HG02885 (cell line): ENCODE results near the gene BCL11B.
"Not testable (repeated sequence)": the region's sequence is repeated elsewhere in the genome, so short reads cannot be mapped to it uniquely, and the experiment has no call there.

Experiments used
- ATAC-seq: cut with Tn5 transposase; IDR thresholded peaks from one replicate; pipeline ENCODE4 v1.9.1; 2021; ENCODE audit warnings: mild to moderate bottlenecking; ENCODE audit not compliant: unreplicated experiment, poor library complexity

Gene BCL11B

DNA sequence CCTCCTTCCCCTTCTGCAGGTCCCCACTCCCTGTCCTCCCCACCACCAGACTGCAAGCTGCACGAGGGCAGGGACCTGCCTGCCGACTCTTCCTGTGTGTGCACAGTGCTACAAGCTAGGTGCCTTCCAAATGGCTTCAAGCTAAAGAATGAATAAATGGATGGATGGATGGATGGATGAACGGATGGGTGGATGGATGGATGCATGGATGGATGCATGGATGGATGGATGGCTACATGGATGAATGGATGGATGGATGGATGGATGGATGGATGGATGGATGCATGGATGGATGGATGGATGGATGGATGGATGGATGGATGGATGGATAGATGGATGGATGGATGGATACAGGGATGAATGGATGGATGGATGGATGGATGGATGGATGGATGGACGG, 43.2 kb downstream of the BCL11B start:
- ATAC-seq = not testable (repeated sequence)

DNA sequence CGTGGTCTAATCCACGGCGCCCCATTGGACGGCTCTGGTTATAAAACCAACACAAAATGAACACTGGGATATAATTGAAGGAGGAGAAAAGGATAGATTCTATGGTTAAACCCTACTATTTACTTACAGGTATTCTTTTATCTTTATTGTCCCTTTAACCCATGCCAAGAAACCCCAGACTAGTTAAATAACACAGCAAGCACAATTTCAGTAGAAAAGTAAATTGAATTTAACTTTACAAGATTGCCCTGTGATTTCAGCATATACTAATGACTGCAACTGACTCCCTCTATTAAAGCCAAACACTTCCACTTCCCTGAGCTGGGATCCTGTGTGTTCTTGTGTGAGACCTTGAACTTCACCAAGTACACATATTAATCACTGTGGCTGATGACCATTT, 45.3 kb downstream of the BCL11B start:
- no peak for ATAC-seq

DNA sequence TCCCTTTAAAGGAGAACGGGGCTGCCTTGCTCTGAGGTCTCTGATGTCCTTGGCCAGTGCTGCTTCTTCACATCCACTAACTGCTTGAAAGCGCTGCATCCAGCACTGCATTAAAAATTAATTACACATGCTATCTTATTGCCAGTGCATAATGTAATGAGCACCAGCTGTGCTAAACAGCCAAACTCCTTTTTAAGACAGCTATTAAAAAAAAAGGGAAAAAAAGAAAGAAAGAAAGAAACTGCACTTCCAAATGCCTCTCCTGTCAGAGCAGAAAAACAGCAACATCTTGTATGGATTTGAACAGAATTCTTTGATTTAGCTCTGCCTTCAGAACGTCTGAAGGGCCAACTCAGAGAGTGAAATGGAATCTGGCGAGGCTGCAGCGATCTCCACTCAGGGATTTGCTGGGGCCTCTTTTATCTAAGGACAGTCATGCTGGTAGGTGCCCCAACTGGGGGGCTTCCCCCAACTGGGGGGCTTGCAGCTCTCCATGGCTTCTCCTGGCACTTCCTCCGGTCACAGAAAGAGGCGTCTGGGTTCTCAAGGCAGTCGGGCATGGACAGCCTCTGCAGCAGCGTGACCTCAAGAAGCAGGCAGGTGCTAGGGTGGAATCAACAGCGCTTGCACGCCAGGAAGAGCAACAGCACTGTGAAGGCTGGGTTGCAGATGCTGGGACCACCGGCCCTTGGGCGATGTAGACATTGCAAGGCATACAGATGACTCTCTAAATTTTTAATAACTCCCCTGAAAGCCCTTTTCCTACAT, 46.4 kb downstream of the BCL11B start:
- no peak for ATAC-seq

DNA sequence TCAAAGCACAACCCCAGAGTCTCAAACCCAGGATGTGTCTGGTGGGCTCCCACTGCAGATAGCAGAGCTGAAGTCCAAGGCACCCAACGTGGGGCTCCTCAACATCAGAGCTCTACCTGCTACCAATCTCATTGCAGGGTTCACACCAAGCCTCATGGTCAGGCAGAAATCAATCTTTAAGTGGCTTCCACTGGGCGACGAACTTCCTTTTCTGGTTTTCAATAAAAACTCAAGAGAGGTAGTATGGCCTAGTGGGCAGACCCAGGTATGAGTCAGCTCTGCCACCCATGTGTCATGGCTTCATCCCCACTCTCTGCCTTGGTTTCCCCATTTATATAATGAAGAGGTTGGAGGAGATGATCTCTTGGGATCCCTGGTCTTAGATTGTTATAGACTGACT, 47.0 kb downstream of the BCL11B start:
- ATAC-seq = no peak

DNA sequence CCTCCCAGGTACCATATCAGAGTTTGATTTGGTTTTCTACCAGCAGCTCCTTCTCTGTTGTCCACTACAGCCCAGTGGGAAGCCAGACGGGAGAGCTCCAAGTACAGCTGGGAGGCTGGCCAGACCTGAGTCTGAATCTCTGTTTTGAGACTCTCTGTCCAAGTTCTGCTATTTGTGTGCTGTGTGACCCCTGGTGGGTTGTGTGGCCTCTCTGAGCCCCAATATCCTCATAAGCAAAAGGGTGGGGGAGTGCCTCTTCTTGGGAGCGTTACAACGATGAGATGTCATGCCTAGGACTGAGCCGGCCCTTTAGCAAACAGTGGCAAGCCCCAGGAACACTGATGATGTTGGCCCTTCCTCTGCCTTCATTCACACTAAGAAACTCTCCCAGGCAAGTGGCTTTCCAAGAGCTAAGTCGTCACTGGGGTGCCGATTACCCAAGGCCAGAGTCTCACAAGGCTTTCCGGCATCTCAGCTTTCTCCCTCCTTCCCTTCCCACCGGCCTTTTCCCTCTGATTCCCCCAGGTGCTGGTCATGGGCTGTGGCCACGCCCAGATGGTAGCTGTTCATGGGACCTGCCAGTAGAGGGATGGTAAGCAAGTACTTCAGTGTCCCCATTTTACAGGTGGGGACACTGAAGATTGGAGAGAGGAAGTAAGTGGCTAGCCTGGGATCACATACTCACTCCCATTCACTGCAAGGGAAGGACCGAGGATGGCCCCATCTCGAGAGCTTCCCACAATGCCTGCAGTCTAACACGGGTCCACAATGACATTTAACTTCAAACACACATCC, 47.7 kb downstream of the BCL11B start:
- ATAC-seq = no peak

DNA sequence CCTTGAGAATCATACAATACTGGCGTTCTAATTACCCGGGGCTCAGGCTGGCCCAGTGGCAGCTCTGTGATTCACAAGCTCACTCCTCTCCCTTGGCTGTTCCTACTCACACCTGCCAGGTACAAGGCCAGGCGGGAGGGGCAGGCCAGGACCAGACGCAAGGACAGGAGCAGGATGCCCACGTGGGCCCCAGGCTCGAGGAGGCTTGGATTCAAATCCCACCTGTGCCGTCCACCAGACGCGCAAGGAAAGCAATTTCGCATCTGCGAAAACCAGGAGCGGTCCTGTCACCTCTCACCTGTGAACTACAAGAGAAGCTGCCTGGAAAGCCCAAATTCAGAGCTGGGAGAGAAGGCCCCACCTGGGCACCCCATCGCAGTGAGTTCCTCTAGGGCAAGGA, 50.6 kb downstream of the BCL11B start:
- ATAC-seq = no peak

DNA sequence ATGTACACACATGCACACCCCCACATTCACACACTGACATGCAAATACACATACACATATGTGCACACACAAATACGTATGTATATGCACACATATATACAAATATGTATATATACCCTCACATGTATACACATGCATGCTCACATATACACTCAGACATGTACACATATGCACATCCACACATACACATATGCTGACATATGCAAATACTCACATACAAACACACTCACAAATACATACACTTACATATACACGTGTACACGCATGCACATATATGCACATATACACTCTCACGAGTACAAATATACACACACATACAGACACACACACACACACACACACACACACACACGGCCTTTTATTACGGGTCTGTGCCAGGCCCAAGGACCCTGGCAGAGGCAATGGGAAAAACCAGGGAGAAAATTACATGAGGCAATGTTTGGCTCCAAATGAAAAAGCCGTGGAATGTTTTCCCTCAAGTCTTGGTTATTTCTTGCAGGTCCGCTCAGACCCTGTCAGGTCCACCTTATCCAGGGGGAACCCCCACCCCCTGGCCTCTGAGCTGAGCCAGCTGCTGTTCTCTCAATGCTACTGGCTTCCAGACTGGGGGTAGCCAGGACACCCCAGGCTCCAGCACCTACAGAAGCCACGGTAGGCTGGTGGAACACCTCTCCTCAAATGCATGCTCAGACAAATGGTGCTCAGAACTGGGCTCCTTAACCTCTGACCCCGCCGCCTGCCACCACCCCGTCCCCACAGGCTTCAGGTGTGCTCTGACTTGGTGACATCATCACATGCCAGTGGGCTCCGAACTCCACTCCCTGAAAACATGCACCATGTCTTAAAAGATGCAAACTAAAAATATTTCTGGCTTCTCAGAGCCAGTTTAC, 54.7 kb downstream of the BCL11B start:
- no peak for ATAC-seq

DNA sequence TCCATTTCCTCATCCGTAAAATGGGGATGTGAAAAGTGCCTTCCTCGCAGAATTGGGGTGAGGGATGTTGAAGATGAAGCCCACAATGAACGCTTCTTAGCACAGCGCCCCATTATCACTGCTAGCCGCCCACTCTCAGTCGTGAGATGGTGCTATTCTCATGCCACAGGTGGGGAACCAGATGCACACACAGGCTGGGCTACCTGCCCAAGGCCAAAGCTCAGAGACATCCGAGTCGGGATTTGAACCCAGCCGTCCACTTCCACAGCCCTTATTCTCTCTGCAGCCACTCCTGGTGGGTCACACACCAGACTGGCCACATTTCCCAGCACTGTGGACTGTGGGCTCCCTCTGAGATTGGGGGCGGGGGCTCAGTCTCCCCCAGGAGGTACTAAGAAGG, 55.8 kb downstream of the BCL11B start:
- ATAC-seq = no peak

DNA sequence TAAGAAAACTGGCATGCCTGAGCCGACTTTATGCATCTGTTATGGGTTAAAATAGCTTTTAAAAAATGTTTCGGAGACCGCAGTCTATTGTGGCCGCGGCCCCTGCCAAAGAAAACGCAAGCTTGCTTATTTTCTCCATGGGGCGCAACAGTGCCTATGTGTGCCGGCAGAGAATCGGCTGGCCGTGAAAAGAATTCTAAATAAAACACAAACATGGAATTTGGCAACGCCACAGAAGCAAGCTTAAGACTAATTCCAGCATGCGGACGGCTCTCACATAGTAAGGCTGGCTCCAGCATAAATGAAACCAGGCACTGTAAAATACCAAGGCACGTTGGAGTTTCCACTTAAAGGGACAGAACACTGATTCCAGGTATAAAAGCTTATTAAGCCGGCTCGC, 56.7 kb downstream of the BCL11B start:
- no peak for ATAC-seq

DNA sequence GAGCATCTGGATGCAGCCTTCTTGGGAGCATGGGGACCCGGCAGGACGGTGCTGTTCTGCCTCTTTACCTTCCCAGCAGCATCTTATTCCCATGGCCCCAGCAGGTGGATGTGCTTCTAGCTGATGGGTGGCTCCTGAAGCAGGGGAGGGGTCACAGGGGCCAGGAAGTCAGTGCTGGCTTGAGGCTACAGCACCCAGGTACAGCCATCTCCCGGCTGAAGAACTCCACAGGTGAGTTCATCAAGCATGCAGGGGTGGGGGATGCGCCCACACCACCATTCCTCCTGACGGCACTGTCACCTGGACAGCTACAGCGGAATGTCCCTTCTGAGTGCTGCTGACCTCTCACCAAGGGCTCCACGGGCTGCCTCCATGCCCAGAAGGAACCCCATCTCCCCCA, 57.3 kb downstream of the BCL11B start:
- no peak for ATAC-seq

DNA sequence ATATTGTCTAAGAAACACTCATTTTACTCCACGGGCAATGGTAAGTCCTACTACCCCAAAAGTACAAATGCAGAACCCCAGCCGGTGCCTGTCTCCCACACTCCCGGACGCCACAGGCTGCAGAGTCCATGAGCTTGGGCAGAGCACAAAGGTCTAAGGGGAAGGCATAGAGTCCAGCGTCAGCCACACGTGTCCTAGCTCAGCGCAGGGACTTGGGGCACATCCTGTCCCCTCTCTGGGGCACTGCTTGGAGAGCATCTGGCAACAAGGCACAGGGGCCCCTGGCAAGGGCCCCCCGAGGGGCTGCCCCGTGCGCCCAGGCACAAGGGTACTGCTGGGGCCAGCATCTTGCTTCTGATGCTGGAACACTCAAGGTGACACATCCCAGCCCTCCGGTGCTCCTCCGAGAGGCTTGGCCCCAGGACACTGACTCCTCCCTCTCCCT, 58.4 kb downstream of the BCL11B start:
- ATAC-seq = no peak

DNA sequence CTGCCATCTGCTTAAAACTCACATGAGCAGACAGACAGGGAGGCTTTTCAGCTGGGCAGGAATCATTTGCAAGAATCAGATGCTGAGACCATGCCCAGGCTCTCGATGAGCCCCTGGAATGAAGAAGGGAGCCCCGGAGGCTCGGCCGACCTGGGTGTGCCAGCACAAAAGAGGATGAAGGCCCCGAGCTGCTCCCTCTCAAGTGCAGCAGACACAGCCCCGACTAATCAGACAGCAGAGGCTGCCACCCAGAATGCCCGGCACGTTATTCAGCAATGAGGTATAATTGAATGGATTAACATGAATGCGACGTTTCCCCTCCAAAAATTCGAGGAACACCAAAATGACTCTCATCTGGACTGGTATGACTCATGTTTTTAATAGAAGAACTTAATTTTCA, 58.9 kb downstream of the BCL11B start:
- ATAC-seq = no peak

DNA sequence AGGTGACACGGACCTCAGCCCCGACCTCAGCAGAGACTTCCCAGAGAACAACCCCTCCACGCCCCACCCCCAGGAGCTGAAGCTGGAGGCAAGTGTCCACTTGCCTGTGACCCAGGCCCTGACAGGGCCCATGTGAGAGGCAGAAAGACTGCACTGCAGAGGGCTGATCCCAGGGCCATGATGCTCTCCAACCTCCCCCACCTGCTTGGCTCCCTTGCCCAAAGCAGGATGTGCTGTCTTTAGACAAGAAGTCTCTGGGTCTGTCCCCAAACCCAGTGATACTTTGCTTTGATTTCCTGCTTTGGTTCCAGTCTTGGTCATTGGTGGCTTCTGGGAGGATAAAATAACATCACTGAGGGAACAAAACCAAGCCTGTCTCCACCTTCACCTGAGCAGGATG, 59.4 kb downstream of the BCL11B start:
- no peak for ATAC-seq

DNA sequence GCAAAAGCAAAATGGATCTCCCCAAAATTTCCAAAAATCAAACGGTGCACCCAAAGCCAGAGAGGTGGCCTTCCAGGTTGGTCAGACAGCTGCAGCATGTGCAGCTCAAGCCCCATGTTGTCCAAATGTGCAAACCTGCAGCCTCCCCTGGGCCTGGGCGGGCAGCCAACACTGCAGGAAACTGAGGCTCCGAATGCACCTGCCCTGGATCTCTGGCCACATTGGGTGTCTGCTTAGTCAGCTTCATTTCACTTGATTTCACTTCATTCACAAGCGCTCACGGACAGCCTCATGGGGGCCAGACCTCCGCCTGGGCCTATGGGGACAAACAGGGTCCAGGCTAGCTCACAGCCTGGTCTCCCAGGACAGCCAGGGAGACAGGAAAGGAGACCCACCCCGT, 59.8 kb downstream of the BCL11B start:
- no peak for ATAC-seq

DNA sequence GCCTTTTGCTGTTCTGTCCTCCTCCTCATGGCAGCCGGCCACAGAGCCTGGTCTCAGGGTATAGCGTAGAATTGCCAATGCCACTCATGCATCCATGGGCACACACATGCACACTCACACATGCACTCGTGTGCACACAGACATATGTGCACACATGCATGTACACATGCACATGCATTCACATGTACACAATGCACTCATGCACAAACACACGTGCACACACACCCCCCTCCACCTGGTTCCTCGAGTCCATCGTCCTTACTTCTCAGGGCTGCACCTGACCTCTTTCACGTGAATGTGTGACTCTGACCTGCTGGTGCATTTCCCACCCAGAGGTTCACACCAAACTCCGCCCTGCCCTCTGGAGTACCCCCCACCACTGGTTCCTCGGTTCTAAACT, 60.6 kb downstream of the BCL11B start:
- no peak for ATAC-seq

DNA sequence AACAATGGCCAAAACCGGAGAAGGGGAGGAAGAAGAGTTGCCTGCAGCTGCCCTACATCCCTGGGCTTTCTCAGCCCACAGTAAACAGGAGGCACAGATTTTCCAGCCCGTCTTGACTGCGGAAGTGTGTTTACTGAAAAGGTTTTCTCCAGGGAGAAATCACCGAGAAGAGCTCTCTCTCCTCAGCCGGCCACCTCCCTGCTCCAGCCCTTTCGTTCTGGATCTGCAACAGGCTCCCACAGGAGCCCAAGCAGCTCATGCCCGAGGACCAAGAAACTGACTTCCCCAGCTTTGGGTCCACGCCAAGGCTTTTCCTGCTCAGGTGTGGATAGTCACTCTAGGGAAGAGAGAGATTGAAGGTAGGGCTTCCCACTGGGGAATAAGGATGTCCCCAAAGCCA, 61.7 kb downstream of the BCL11B start:
- ATAC-seq = no peak

DNA sequence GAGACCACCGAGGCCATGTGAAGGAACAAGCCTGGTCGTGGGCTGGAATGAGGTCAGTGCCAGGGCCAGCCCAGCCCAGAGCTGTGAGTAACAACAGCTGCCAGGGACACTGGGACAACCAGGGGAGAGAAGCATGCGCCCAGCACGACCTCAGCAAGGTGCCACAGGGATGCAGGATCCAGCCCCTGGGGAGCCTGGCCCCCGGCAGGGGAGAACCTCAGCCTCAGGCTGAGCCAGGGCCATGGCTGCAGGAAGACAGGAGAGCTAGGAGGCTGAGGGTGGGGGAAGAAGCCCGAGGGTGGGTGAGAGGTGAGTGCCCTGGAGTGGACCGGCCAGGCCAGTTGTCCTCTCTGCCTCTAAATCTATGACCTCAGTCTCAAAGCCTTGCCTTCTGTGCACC, 62.6 kb downstream of the BCL11B start:
- no peak for ATAC-seq

DNA sequence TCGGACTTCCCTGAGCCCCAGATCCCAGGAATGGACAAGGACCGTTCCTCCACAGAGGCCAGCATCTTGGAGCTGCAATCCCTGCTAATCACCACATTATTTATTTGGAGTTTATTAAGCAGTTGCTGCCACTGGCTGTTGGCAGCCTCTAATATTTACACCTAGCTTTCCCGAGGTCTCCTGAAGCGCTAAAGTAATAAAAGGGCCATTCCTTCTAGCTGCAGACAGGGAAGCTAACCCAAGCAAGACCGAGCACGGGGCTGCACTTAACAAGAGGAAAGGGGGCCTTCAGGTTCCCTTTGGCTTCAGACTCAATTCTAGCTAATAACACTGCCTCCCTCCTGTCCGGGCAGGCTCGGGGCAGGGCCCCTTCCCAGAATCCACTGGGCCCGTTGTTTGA, 63.7 kb downstream of the BCL11B start:
- ATAC-seq = no peak

DNA sequence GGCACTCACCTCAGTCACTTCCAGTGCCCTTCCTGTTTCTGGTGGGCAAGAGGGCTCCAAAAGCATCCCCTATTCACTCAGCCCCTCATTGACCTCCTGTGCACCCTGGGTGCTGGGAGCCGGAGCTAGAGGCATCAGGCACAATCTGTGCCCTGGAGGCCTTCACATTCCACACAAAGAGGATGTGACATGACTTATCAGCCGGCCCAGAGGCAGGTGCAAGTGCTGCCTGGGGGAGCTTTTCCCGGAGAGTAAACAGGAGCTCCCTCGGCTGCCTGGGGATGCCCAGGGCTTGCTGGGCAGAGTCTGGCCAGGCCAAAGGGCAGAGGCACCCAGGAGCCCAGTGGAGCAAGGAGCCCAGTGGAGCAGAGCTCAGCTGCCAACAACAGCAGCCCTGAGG, 64.5 kb downstream of the BCL11B start:
- no peak for ATAC-seq

DNA sequence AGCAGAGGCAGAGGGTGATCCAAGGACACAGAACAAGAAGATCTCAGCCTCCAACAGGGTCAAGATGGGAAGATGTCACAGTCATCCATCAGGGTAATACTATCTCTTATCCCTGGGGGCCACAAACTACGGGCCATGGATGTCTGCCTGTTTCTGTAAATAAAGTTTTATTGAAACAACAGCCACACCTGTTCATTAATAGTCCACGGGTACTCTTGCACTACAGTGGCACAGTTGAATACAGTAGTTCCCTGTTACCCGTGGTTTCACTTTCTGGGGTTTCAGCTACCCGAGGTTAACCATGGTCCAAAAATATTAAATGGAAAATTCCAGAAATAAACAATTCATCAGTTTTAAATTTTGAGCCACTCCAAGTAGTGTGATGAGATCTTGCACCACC, 65.9 kb downstream of the BCL11B start:
- ATAC-seq = no peak
